NCI-H460 (cell line): ENCODE data around the gene UBE3C. TPM values are rescaled to one million over a fixed set of nuclear protein-coding genes. Genes with fewer than 3 reads are reported as not detected.
"Not testable (repeated sequence)": the region's sequence is repeated elsewhere in the genome, so short reads cannot be mapped to it uniquely, and the experiment has no call there.

ENCODE experiments used
- DNase-seq: peaks from one replicate; pipeline ENCODE4 v3.0.0-alpha.2; 2016; ENCODE audit warnings: low read depth; ENCODE audit errors: extremely low read depth
- total RNA-seq: library from RNA; depleted of rRNA; stranded (reverse); fragments of >200 nt; shearing (Covaris generic); gene quantifications from 2 replicates; pipeline ENCODE4 v1.2.3, GENCODE V29; 2014

UBE3C gene
- total RNA-seq, 1 experiment from 2014 or later = 96.9 TPM

GRCh38 chr7:157233677-157234076 lies 95.0 kb downstream of the UBE3C start:
- no peak for DNase-seq

- DNase-seq = no peak
These were observed 95.5 kb downstream of the UBE3C start for GRCh38 chr7:157234271-157234670.

GRCh38 chr7:157235357-157236333 lies 96.9 kb downstream of the UBE3C start:
- no peak for DNase-seq

GRCh38 chr7:157238087-157238486 lies 99.4 kb downstream of the UBE3C start:
- no peak for DNase-seq

GRCh38 chr7:157239571-157240270 lies 101.0 kb downstream of the UBE3C start:
- no peak for DNase-seq

- no peak for DNase-seq
These were observed 102.9 kb downstream of the UBE3C start for GRCh38 chr7:157241631-157242030.

- DNase-seq = no peak
These were observed 106.0 kb downstream of the UBE3C start for GRCh38 chr7:157244516-157245294.

- DNase-seq = no peak
These were observed 107.3 kb downstream of the UBE3C start for GRCh38 chr7:157246052-157246451.

- no peak for DNase-seq
These were observed 109.9 kb downstream of the UBE3C start for GRCh38 chr7:157248659-157249058.

- DNase-seq = peak; percentile 72
These were observed 112.0 kb downstream of the UBE3C start for GRCh38 chr7:157250605-157251228.

- DNase-seq = not testable (repeated sequence)
These were observed 113.1 kb downstream of the UBE3C start for GRCh38 chr7:157251817-157252216.

GRCh38 chr7:157253850-157254249 lies 115.1 kb downstream of the UBE3C start:
- DNase-seq = peak; percentile 82

- not testable (repeated sequence) for DNase-seq
These were observed 116.1 kb downstream of the UBE3C start for GRCh38 chr7:157254781-157255180.

- no peak for DNase-seq
These were observed 116.5 kb downstream of the UBE3C start for GRCh38 chr7:157255201-157255606.

GRCh38 chr7:157263156-157263555 lies 124.4 kb downstream of the UBE3C start:
- no peak for DNase-seq

GRCh38 chr7:157265051-157265450 lies 126.3 kb downstream of the UBE3C start:
- DNase-seq = no peak

GRCh38 chr7:157266272-157266671 lies 127.5 kb downstream of the UBE3C start:
- DNase-seq = no peak

- no peak for DNase-seq
These were observed 128.8 kb downstream of the UBE3C start for GRCh38 chr7:157267516-157267915.

GRCh38 chr7:157267956-157268355 lies 129.2 kb downstream of the UBE3C start:
- no peak for DNase-seq

- no peak for DNase-seq
These were observed 129.8 kb downstream of the UBE3C start for GRCh38 chr7:157268540-157268939.
